ENCODE measurements around the gene PABPN1L. TPM values are rescaled to one million over a fixed set of nuclear protein-coding genes. Genes with fewer than 3 reads are reported as not detected.

PABPN1L gene
- total and polyA plus RNA-seq, 9 of the 15 experiments (the other 6 are each of a cell fraction or from before 2014, with no cell fraction given), result 0.11 to 0.32 TPM; not detected in 7

- TF ChIP-seq MLX (CRISPR knock-in tag; conservative IDR thresholded peaks at IDR 0.05) (no peak), POLR2G (IDR thresholded peaks at IDR 0.05; ENCODE audit: low read depth, low read length) (peak; percentile 19)
- ATAC-seq, result no peak
- peaks cover 24% of the 10 kb centered on the region for H4K20me1 ChIP-seq (replicated peaks; ENCODE audit: control insufficient read depth, insufficient read depth, low read length)
- in situ Hi-C loops (cut with MboI) (no loop called here), intact Hi-C loops (cut with micrococcal nuclease) (no loop called here)
- no peak overlapping the region for H3K27ac ChIP-seq (ENCODE audit: extremely low read depth, low read depth, low read length)
- ChIA-PET POLR2A (interaction anchor here (0.6 to 1.0 kb wide), 3 partner anchors 12 to 168 kb away, joined by 3 read pairs; no protein-coding TSS in a partner anchor), CTCF (ENCODE audit: low intra/inter-chr PET ratio) (no interaction called here)
- WGBS (ENCODE audit: insufficient coverage, low coverage, missing lambda C conversion rate), result 94% methylated on average over 37 of the region's 41 CpGs
- H3K4me1 ChIP-seq (replicated peaks in 1 of 2; ENCODE audit: control insufficient read depth in 2 of 2, insufficient read depth in 2 of 2, low read length in 2 of 2), result peaks cover 1 to 71% of the 10 kb centered on the region in 2 experiments; a peak in 2 of 5 replicates
- no peak overlapping the region for H2AFZ ChIP-seq (ENCODE audit: low read depth, low read length)
- DNase-seq (ENCODE audit: extremely low read depth in 1 of 4, low spot score in 3 of 4), result no peak
- H3K36me3 ChIP-seq (ENCODE audit: control insufficient read depth, insufficient read depth, low read length), result peaks cover 99% of the 10 kb centered on the region; the same call in 2 of the 3 replicates
- peaks cover 4% of the 10 kb centered on the region for H3K9me1 ChIP-seq (ENCODE audit: control insufficient read depth, insufficient read depth, low read length)
- peak overlapping the region in 1 of 2 experiments; percentile 9; a peak in 1 of 4 replicates for H3K9ac ChIP-seq (ENCODE audit: insufficient read depth in 1 of 2, low read depth in 2 of 2, low read length in 2 of 2)
- H3K4me2 ChIP-seq (ENCODE audit: insufficient read depth, low read length), result no peak overlapping the region
- no peaks in the 10 kb centered on the region for H3K27me3 ChIP-seq (ENCODE audit: control insufficient read depth in 2 of 2, insufficient read depth in 2 of 2, low read length in 2 of 2)
- H3K9me3 ChIP-seq (replicated peaks; ENCODE audit: control insufficient read depth, insufficient read depth, low read depth, low read length), result no peaks in the 10 kb centered on the region
- no peak for FAIRE-seq
- BruUV-seq (replicated peaks), result no TSS peak
- H3K79me2 ChIP-seq (ENCODE audit: control insufficient read depth, insufficient read depth, low read length), result peaks cover 64% of the 10 kb centered on the region
- no peak overlapping the region for H3K4me3 ChIP-seq
Measured at GRCh38 chr16:88899901-88900661, 33.6 kb upstream of the PABPN1L start.

Data from K562 (cell line).